Measurements from ENCODE around the gene ENPP6.

DNA sequence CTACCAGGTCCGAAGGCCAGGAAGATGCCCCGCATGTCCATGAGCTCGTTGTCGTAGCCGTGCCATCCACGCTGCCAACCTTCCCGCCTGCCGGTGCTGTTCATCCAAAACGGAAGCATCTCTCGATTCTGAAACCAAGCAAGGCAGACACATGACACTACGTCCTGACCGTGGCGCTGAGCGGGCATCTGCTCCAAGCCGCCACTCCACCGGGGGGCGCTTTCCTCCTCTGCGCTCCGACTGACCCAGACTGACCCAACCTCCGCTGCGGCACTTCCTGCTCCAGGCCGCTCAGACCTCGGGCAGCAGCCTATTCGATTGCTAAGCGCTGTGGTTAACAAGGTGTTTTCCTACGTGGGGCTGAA is 120.5 kb downstream of the ENPP6 start:
- no peak for TF ChIP-seq POLR2A (IDR thresholded peaks at IDR 0.05)
- TF ChIP-seq, protein P1, sequence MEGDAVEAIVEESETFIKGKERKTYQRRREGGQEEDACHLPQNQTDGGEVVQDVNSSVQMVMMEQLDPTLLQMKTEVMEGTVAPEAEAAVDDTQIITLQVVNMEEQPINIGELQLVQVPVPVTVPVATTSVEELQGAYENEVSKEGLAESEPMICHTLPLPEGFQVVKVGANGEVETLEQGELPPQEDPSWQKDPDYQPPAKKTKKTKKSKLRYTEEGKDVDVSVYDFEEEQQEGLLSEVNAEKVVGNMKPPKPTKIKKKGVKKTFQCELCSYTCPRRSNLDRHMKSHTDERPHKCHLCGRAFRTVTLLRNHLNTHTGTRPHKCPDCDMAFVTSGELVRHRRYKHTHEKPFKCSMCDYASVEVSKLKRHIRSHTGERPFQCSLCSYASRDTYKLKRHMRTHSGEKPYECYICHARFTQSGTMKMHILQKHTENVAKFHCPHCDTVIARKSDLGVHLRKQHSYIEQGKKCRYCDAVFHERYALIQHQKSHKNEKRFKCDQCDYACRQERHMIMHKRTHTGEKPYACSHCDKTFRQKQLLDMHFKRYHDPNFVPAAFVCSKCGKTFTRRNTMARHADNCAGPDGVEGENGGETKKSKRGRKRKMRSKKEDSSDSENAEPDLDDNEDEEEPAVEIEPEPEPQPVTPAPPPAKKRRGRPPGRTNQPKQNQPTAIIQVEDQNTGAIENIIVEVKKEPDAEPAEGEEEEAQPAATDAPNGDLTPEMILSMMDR (IDR thresholded peaks at IDR 0.05), result peak in 1 of 2 donors; percentile 35
